Stimulated activated naive CD4-positive, alpha-beta T cell (primary cell): ENCODE data around the gene ARHGAP29.

ENCODE experiments used
- DNase-seq, 6 experiments: peaks; one replicate each; lab custom pipeline; 2025; lab: John Stamatoyannopoulos, UW

The ARHGAP29 gene

DNA sequence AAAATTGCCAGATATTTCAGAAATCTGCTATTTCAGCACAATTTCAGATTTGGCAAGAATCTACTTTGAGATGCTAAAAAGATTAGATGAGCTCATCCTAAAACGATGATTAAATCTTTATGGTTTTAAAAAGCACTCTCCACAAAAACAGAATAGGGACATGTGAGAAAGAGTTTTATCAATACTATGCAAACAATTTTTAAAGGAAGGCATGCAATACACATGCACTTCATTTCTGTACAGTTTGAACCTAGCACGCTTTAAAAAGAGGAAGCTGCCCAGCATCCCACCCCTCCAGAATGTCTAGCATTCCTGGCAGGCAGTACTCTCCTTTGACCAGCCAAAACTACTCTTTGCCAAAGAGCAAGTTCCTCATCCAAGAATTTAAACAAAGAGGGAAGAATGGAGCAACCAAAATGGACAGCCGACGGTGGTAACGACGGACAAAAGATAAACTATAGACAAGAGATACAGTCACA is 1.3 kb downstream of the ARHGAP29 start:
- DNase-seq: no peak

DNA sequence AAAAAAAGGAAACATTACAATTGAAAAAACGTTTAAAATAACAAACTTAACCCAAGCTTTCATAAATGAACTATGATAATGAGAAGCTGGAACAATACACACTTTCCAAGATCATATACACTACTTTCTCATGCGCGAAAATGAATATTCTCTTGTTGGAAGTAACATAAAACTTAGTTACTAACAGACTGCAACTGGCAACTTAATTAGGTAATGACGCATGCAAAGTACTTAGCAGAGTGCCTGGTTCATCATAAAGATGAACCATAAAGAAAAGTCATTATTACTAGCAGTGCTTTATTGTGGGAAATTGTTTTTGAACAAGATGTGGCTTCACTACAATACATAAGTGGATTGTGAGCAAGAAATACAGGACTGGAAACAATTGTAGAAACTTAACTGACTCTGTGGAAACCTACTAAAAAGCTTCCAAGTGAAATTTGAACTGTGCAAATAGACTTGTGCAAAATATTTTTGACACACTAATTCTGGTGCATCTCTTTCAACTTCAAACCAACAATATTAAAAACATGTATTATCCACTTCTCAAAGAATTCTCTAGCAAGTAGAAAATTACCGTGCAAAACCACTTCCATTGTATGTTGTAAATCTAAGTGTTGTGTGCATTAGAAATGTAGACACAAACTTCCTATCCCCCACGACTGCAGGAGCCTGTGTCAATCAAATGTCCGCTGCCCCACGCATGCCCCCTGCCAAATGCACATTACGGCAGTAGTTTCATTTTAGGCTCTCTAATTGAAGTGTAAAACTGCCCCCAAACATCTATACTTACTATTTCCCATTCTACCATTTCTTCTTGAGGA is 2.0 kb downstream of the ARHGAP29 start:
- no peak for DNase-seq

DNA sequence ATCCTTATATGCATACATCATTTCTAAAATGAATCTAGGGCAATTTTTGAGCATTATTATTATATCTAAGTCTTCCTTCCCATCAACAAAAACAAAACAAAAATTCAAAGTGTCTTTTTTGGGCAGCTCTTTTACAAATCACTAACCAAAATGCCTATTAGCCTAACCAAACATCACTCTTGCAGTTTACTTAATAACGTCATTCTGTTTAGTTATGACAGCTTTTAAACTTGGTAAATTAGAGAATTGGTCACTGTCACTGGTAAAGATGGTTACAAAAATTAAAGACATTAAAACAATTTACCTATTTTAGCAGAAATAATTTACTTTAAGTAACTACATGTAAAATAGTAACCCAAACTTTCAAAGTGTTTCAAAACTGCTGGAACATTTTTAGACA is 2.8 kb downstream of the ARHGAP29 start:
- no peak for DNase-seq

DNA sequence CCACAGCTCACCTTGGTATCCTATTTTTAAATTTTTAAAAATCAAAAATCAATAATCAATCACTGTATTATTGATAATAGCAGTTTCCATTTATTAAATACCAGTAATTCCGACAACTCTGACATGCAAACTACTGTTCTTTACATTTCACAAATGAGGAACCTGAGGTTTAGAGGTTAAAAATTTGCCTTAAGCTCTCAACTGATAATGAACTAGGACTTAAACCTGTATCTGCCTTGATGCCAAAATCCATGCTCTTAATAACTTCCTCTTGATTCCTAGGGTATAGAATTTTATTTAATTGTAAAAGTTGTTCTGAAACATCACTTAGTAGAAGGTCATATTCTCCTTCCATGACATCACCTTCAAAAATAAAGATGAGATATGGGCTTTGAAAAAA is 5.6 kb downstream of the ARHGAP29 start:
- no peak for DNase-seq

DNA sequence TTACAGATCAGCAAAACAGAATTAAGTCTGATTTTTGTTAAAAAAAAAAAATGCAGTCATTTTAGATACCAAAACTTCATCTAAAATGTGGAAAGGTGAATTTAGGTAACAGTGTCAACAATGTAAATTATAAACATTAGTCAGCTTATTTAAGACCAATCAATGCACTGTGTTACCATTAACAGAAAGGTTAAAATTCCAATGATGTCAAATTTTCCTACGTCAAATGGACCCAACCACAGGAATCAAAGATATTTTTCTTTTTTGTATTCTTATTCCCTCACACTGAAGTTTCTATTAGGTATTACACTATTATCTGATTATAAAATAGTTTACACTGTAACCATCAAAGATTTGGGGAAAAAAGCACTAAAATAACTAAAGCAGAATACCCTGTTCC is 6.5 kb downstream of the ARHGAP29 start:
- no peak for DNase-seq

DNA sequence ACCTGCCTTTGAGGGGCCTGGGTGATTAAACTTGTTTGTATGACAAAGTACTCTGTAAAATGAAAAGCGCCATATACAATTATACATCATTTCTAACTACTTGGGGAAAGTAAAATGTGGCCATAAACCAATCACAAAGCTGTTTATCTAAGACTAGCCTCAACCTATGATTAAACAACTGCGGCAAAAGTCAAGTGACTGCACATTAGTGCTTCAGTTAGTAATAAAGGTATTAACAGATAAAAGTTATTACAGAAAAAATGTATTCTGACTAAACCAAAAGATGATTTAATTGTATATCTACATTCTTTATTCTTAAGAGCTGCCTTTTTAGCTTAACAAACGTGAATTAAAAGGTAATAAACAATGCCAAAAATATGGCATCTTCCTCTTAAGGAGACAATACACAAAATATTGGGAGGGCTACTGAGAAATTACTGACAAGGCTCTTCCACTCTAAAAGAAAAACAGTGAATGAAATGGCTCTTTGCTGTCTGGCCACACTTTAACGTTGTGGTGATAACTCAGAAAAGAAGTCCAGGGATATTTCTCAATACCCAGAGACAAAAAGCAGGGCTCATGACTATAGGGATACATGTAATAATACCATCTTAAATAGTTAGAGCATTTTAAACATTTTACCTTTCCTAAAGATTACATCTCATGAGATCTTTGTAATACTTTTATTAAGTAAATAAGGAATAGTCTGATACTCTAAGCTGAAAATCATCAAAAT is 8.6 kb downstream of the ARHGAP29 start:
- DNase-seq: no peak

DNA sequence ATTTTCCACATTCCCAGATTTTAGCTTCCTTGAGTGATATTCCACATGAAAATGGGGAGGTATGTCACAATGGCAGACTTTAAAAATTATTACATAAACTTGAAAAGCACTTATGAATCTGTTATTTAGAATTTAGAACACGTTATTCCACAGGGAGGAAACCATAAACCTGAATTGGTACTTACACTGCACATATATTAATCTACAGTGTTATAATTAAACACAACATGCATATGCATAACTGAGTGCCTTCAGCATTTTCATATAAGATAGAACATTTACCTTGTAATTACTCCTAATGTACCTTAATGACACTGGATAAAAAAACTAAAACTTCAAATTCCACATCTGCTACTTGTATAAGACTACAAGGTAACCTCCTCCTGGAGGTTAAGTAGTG is 9.8 kb downstream of the ARHGAP29 start:
- no peak for DNase-seq

DNA sequence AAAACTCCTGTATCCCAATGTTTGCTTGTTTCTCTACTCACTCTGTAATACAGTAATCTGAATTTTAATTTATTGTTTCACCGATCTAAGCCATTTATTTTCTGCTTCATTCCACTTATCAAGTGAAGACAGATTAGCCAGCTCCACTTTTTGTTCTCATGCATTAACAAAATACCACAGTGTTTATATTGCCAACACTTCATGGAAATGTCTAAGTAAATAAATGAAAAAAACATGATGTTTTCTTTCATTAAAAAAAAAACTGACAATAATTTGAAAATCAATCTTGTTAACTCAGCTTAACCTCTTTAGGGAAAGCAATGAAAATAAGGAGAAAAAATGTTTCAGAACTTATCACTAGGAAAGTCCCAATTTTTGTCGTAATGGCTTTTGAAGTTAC is 11.5 kb downstream of the ARHGAP29 start:
- DNase-seq: no peak

DNA sequence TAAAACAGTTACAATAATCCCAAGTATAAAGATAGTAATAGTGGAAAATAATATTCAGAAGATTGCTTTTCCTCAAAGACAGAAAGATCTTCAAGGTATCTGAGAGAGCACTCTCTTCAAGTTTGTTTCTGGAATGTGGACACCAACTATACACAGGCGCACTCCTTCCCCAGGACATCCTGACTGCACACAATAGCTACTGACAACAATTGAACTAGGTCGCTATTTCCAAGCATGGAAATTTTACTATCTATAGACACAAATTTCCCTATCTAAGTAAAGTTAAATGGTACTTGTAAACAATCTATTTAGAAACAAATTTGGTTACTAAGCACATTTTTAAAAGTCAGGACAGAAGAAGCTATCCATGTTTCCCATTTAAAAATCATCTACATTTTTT is 19.1 kb downstream of the ARHGAP29 start:
- DNase-seq: no peak

DNA sequence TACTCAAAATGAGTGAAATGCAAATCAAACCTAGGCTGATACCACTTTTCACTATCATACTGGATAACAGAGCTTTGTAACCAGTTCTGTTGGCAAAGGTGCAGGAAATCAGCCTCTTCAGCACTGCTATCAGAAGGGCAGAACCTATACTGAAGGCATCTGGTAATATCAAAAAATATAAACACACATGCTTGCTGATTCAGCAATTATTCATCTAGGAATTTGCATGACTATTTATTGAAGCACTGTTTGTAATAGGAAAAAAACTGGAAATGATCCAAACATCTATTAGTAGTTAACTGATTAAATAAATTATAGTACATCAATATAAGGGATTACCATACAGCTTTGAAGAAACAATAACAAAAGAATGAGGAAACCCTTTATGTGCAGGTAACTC is 21.4 kb downstream of the ARHGAP29 start:
- DNase-seq: no peak

DNA sequence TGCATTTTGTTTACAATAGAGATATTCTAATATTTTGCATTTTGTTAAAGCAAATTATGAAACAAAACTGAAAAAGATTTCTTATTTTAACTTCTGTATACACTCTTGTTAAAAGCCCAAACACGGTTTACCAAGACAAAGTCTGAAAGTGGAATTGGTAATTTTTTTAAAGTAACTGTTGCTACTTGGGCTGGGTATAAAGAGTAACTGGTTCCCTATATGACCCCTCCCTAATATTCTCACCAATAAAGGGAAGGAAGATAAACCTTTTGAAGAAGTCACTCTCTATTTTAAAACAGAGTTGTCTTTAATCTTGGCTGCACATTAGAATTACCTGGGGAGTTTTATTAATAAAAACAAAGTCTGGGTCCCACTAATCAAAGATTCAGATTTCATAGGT is 27.4 kb downstream of the ARHGAP29 start:
- DNase-seq: no peak

DNA sequence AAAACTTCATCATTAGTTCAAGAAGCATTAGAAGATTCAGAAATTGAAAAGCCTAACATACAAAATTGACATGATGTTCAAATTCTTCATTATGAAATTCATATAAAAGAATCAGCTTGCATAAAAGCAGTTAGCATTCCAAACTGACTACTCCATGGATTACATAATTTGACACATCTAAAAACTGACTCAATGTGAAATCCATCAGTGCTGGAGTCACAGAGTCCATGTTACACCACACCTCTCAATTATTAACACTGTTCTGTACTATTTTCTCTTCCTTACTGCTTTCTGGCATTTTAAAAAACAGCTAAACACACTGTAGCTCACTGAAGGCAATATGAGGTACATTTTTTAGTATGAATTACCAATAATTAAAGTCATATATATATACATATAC is 28.0 kb downstream of the ARHGAP29 start:
- DNase-seq: no peak

DNA sequence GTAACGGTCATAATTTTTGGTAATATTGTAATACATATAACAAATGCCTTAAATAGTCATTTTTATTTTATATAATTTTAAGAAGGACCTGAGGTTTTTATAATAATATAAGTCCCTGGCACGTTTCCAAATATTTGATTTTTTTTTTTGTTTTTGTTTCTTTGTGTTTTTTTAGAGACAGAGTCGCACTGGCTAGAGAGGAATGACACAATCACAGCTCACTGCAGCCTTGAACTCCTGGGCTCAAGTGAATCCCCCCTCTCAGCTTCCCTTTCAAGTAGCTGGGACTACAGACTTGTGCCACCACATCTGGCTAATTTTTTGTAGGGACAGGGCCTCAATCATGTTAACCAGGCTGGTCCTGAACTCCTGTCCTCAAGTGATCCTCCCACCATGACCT is 29.7 kb downstream of the ARHGAP29 start:
- no peak for DNase-seq

DNA sequence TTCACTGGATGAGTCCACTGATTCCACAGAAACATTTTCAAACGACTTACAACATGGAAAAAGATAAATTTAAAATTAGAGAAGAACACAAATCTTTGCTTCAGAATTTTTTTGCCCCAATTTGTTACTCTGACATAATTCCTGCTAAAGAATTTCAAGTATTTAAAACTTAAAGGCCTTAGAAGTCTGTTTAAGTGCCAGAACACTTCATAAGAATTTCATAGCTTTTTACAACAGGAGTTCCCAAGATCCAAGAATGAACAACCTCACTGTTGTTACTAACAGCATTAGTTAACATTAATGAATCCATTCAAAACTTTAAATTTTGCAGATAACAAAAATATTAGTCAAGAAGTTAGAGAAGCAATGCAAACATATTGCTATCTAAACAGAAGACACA is 31.7 kb downstream of the ARHGAP29 start:
- no peak for DNase-seq

DNA sequence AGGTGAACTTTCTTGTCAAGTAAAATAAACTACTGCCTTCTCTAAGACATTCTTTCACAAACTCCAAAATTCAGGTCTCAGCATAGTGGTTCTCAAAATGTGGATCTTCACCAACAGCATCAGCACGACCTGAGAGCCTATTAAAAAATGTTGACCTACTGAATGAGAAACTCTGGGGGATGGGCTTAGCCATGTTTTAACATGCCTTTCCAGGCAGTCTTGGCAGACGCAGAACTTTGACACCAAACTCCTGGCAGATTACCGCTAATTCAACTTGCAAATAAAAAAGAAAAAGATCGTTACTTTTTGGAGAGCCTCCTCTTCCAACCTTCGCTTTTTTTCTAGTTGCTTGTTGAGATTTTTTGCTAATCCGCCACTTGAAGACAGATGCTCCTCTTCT is 35.1 kb downstream of the ARHGAP29 start:
- no peak for DNase-seq

DNA sequence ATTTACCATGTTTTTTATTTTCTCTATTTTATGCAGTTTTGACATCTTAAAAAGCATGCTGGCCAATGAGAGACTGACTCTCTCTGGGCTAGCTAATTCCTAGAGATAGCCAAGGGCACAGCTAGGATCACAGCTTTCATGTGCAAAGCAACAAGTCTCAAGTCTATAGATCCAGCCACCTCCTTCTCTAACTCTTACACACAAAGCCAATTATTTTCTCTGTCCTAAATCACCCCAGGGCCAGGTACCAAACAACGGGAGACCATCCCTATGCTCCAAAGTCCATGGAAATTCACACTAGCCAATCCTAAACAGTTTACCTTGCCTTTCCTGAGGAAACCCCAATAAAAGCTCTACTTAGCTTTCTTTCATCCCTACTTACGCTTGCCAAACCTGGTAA is 38.0 kb downstream of the ARHGAP29 start:
- DNase-seq: no peak

DNA sequence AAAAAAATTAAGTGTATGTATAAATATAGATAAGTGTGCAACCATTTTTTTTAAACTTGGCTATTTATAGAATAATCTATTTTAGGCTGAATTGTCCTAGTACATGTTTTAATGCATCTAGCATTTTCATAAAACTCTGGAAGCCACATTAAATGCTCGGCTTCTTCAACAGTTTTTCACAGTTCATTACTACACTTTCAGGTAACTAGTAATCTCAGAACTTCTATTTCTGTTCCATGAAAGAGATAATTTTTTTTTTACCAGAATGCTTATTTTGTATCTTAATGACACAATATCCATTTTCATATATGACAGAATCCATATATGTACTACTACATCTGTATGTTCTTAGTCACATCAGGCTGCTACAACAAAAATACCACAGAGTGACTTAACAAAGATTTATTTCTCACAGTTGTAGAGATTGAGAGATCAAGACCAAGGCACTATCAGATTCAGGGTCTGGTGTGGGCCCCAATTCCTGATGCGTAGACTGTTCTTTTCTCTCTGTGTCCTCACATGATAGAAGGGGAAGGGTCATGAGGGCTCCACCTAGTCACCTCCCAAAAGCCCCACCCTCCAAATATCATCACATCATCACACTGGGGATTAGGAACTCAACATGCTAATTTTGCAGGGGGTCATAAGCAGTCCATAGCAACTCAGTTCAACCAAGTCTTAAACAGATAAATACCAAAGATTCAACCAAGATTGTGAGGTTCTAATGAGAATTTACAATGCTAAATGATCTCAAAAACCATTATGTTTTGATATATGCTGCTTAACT is 43.1 kb downstream of the ARHGAP29 start:
- no peak for DNase-seq

DNA sequence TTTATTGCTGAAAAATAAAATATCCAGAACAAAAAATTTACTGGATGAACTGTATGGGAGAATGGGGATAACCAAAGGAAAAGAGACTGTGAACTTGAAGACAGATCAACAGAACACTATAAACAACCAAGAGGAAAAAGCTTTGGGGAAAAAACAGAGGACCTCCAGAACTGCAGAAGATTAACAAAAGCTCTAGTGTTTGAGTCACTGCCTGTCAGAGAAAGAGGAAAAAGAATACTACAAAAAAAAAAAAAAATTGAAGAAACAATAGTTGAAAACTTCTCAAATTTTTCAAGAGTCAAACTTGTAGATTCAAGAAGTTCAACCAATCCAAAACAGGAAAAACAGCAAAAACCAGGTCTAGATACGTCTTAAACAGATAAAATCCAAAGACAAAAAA is 44.3 kb downstream of the ARHGAP29 start:
- DNase-seq: no peak

DNA sequence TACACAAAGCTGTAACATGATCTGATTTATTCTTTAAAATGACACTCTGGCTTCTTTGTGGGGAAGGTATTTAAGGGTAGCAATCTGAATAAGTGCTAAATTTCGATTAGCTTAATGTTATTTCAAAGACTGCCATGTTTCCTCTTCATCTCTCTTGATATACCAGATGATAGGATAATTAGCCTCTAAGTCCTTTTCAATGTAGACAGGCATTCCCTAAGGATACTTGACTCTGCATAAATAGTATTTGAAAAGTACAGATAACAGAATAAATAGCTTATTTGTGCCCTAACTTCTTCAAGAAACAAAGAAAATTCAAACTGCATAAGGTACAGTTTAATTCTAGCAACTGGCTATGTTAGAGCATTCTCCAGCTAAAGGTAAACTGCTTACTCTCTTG is 46.2 kb downstream of the ARHGAP29 start:
- DNase-seq: no peak

DNA sequence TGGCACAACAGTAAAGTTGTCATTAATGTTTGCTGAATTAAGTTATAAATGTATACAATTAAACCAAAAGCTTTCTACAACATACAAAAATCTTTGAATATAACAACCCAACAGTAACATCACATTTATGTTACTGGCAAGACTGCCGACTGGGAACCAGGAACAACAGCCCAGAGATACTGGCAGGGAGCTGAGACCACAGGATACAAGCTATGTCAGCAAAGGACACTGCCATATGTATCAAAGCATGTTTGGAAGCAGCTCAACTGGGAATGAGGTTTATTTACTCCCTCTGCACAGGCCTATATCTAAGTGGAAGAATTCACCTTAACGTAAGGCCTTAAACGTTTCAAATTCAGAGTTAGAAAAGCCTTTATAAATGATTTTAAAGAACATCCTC is 50.4 kb downstream of the ARHGAP29 start:
- DNase-seq: no peak

DNA sequence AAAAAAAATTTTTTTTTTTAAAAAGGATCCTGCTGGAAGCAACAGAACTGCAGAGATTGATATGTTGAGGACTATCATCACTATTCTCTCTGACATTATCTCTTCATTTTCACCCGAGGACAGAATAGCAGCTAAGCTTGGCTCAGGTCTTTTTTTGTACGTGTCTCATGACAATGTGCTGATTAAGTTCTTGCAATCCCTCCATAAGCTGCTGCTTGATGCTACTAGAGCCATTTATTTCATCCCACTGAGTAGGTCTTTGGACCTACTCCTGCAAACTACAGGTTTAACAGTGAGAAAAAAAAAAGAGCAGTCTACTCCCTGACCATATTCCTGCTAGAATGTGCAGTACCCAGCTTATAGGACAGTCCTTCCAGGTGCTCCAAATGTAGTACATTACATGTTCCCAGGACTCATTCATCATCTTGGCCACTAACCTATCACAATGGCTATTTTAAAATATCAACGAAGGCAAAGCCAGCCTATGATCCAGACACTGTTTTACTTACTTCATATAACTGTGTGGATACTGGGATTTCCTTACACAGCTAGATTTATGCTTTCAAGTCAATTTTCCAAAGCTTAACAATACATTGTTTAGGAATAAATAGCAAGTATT is 54.1 kb downstream of the ARHGAP29 start:
- no peak for DNase-seq

DNA sequence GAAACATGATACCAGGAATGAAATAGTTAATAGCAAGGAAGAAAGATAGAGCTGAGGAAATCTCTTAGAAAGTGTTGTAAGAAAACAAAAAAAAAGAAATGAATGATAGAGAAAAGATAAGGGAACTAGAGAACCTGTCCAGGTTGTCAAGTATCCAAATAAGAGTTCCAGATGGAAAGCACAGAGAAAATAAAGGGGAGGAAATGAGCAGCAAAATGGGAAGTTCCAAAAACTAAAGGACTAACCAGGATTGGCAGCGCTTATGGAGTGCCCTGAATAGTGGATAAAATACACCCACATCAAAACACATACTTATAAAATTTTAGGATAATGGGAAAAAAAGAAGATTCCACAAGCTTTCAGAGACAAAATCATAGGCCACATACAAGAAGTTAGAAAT is 55.2 kb downstream of the ARHGAP29 start:
- no peak for DNase-seq
